DMS153 treated with DMSO at 0.1 percent for 48 hours (cell line): ENCODE data around the gene SLC45A2.

ENCODE experiments used
- DNase-seq: peaks from one replicate; lab custom pipeline; 2025; ENCODE audit not compliant: unreplicated experiment; lab: John Stamatoyannopoulos, UW

The SLC45A2 gene

GRCh38 chr5:34007621-34008600 is 23.4 kb upstream of the SLC45A2 start, which contains the start of gene AMACR:
TSS of gene AMACR (minus strand) at chr5:34008050. CDS start at chr5:34008019, 31 bp downstream.
- DNase-seq = peak; percentile 98

- DNase-seq = no peak
These were observed 22.7 kb upstream of the SLC45A2 start for GRCh38 chr5:34007201-34007620.

GRCh38 chr5:34005681-34006080 is 21.2 kb upstream of the SLC45A2 start:
- DNase-seq = no peak

GRCh38 chr5:34005211-34005610 is 20.7 kb upstream of the SLC45A2 start:
- DNase-seq = no peak

GRCh38 chr5:34003941-34004340 is 19.4 kb upstream of the SLC45A2 start:
- DNase-seq = no peak

- no peak for DNase-seq
These were observed 18.3 kb upstream of the SLC45A2 start for GRCh38 chr5:34002629-34003328.

- DNase-seq = peak; percentile 98
These were observed 16.8 kb upstream of the SLC45A2 start for GRCh38 chr5:34001241-34001841.

- no peak for DNase-seq
These were observed 15.5 kb upstream of the SLC45A2 start for GRCh38 chr5:33999978-34000377.

- DNase-seq = peak; percentile 92
These were observed 13.0 kb upstream of the SLC45A2 start for GRCh38 chr5:33997331-33997983.

- DNase-seq = no peak
These were observed 11.4 kb upstream of the SLC45A2 start for GRCh38 chr5:33995865-33996264.

- DNase-seq = no peak
These were observed 10.4 kb upstream of the SLC45A2 start for GRCh38 chr5:33994845-33995244.

- no peak for DNase-seq
These were observed 8.4 kb upstream of the SLC45A2 start for GRCh38 chr5:33992864-33993263.

- DNase-seq = no peak
These were observed 954 bp upstream of the SLC45A2 start for GRCh38 chr5:33985447-33985846.

- DNase-seq = no peak
These were observed 315 bp downstream of the SLC45A2 start for GRCh38 chr5:33984178-33984577.

- no peak for DNase-seq
These were observed 2.9 kb downstream of the SLC45A2 start for GRCh38 chr5:33981408-33982162.

GRCh38 chr5:33980030-33980429 is 4.5 kb downstream of the SLC45A2 start:
- DNase-seq = no peak

GRCh38 chr5:33978306-33978705 is 6.2 kb downstream of the SLC45A2 start:
- no peak for DNase-seq

GRCh38 chr5:33976307-33976706 is 8.2 kb downstream of the SLC45A2 start:
- no peak for DNase-seq

- DNase-seq = no peak
These were observed 8.6 kb downstream of the SLC45A2 start for GRCh38 chr5:33975852-33976251.

GRCh38 chr5:33973271-33973670 is 11.2 kb downstream of the SLC45A2 start:
- DNase-seq = no peak
